Fibroblast of skin of left quadriceps (primary cell): Measurements from ENCODE around the gene CRISPLD2.
A peak's percentile ranks its signal among the peaks of the same experiment; 100 is the strongest.
"Not testable (repeated sequence)": the region's sequence is repeated elsewhere in the genome, so short reads cannot be mapped to it uniquely, and the experiment has no call there.

Experiments
- DNase-seq, 2 experiments: peaks; one replicate each; pipeline ENCODE4 v3.0.0-alpha.2; 2013; ENCODE audit warnings: low read depth in 2 of 2

CRISPLD2 gene

DNA sequence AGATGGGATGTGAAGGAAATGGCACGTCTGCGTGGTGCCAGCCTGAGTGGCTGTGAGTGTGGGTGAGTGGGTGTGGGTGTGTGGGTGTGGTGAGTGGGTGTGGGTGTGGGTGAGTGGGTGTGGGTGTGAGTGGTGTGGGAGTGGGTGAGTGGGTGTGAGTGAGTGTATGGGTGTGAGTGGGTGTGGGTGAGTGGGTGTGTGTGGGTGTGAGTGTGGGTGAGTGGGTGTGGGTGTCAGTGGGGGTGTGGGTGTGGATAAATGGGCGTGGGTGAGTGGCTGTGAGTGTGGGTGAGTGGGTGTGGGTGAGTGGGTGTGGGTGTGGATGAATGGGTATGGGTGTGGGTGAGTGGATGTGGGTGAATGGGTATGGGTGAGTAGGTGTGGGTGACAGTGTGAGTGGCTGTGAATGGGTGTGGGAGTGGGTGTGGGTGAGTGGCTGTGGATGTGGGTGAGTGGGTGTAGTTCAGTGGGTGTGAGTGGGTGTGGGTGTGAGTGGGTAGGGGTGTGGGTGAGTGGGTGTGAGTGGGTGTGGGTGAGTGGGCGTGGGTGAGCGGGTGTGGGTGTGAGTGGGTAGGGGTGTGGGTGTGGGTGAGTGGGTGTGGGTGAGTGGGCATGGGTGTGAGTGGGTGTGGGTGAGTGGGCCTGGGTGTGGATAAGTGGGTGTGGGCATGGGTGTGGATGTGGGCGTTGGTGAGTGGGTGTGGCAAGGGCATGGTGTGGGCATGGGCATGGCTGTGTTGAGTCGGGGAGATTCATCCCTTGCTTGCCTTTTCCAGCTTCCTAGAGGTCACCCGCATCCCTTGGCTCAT lies 110.7 kb downstream of the CRISPLD2 start:
- DNase-seq: no peak

DNA sequence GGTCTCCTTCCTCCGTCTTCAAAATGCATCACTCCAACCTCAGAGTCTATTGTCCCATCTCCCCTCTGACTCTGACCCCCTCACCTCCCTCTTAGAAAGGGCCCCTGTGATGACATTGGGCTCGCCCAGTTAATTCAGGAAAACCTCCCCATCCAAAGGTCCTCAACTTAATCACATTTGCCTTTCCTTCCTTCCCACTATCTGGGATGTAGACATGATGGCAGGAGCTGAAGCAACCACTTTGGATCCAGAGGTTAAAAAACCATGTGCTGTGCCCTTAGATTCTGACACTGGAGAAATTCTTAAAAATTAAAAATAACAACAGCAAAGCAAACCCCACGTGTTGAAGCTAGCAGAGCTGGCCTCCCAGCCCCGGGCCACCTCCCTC lies 111.3 kb downstream of the CRISPLD2 start:
- no peak for DNase-seq

DNA sequence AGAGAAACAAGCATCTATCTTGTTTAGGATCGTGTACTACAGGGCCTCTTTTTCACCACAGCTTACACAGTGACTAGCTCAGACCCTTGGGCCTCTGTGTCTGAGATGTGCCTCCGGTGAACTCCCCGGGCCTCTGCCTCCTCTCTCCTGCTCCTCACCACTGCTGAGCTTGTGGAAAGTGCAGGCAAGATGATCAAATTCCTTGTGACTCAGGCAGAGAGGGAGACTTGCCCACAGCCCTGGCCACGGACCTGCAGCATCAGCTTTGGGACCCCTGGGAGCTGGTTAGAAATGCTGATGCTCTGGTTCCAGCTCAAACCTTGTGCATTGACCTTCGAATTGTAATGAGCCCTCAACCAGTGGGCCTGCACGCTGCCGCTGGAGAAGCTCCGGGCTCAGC lies 111.7 kb downstream of the CRISPLD2 start:
- no peak for DNase-seq

DNA sequence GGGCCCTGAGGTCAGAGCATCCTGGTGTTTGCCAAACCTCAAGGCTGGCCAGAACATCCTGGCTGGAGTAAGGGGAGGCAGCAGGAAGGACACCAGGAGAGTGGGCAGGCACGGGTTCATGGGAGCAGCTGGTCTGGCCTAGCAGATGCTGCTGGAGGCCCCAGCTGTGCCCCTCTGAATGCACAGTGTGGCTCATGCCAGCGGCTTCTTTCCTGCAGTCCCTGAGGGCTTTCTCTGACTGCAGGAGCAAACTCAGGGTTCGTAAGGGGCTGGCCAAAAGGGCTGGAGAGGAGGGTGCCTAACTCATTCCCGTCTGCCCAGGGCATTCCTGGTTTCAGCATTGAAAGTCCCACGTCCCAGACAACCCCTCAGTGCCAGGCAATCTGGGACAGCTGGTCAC lies 112.9 kb downstream of the CRISPLD2 start:
- no peak for DNase-seq

DNA sequence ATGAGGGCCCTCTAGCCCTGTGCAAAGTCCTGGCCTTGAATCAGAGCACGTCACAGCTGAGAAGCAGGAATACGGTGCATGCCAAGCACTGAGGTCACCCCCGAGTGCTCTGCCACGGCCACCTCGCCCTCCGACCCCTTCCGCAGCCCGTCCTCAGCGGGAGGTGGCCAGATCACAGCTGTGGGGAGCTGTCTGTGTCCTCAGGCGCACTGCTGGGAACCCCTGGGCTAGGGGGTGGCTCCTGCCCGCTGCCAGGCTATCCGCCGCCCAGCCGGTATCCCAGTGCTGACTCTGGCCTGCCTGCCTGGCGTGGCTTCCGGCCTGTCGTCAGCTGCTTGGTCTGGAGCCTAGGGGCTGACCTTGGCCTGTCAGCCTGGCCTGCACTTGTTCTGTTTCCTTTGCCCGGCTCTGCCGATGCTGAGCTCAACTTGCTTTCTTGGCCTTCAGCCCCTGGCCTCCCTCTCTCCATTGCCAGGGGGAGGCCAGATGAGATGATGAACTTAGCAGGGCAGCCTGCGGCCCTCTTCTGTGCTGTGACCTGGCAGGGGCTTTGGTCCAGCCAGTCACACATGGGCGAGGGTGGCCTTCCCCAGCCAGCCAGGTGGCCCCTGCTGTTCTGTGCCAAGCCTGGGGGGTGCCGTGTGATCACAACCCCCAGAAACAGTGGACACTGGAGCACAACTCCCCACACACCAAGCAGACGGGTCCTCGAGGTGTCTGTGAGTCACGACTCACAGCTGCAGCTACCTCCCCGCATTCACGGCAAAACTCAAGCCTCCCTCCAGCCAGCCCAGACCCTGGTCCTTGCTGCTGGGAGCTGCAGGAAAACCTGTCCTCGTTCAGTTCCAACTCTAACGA lies 114.2 kb downstream of the CRISPLD2 start:
- DNase-seq: no peak

DNA sequence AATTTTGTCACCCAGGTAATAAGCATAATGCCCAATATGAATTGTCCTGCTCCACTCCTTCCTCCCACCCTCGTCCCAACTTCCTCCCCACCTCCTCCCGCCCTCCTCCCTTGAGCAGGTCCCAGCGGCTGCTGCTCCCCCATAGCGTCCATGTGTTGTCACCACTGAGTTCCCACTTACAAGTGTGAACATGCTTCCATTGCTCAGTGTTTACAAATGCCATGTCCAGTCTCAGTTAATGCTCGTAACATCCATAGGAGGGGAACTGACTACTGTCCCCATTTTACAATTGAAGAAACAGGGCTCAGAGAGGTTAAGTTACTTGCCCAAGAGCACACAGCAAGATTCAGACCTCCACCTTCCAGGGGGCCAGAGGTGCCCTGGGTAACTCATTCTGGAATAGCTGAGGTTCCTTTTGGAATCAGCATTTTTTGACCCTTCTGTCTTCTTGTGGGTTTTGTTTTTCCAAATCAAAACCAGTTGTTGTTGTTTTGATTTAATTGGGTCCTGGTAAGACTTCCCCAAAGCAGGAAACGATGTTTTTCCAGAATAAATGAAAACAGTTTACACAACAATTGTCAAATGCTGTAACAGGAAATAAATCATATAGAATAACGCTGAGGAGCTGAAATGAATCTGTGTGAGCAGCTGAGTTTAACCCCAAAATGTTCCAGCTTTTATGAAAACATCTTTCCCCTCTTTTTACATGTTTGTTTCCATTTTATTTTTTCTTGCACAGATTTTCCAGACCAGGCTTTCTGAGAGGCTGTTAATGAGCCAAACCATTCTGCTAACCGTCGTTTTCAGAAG lies 117.6 kb downstream of the CRISPLD2 start:
- DNase-seq: no peak

DNA sequence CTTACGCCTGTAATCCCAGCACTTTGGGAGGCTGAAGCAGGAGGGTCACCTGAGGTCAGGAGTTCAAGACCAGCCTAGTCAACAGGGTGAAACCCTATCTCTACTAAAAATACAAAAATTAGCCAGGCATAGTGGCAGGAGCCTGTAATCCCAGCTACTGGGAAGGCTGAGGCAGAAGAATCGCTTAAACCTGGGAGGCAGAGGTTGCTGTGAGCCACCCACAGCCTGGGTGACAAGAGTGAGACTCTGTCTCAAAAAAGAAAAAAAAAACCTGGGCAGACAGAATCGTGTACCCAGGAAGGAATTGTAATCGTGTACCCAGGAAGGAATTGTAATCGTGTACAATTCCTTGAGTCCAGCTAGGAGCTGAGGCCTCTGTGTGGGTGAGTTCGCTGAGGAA lies 118.8 kb downstream of the CRISPLD2 start:
- not testable (repeated sequence) for DNase-seq

DNA sequence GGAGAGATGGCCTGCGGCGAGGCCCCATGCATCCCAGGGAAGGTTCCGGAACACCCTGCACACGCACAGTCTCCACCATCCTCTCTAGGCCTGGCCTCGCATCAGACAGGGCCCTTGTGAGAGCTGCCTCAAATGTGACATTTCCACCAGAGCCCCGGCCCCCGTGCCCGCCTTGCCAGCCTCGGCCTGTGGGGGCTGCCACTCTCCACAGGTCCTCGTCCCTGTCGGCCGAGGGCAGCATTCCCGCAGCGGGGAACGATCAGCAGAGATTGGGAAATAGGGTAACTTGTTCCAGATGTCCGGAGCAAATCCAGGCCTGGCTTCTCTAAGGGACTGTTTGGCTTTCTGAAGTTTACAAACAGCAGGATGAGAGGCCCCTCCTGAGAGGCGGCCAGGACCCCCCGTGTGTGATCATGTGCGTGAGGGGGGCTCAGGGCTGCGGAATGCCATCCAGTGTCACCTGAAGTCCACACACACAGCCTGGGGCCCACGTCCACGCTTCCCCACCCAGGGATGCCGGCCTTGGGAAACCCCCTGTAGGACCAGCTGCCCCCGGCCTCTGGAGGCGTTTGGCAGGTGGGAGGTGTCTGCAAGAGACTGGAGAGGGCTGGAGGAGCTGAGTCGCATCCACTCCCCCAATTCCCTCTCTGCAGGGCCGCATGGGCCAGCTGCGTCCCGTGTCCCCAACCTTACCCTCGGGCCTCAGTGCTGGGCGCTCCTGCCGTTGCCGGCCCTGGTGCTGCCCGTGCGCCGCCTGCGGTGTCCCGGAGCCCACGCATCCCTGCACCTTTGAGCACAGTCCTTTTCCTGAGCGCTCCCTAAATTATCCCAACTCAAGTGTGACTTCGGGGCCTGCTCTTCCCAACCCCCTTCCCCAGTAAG lies 121.1 kb downstream of the CRISPLD2 start:
- DNase-seq: peak; percentile 44

DNA sequence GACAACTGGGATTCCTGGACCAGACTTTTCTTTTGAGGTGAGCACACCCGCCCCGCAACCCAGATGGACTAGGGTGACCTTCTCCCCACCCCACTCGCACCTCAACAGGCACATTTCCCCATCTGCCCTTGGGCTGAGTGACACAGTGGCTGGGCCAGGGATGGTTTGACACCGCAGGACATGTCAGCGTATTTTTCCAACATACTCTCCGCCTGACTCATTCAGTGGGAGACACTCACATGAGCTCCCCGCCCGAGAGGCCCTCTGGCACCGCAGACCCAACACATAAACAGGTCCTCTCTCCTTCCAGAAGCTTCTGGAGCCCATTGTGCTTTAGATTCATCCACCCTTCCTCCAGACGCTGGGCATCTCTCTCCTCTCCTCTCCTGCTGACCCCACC lies 122.1 kb downstream of the CRISPLD2 start:
- no peak for DNase-seq

DNA sequence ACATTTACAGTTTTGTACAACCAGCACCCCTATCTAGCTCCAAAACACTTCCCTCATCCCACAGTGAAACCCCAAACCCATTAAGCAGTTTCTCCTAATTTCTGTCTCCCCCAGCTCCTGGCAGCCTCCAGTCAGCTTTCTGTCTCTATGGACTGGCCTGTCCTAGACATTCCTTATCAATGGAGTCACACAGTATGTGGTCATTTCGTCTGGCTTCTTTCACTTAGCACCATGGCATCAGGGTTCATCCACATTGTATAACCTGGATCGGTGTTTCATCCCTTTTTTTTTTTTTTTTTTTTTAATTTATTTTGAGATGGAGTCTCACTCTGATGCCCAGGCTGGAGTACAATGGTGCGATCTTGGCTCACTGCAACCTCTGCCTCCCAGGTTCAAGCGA lies 123.0 kb downstream of the CRISPLD2 start:
- no peak for DNase-seq

DNA sequence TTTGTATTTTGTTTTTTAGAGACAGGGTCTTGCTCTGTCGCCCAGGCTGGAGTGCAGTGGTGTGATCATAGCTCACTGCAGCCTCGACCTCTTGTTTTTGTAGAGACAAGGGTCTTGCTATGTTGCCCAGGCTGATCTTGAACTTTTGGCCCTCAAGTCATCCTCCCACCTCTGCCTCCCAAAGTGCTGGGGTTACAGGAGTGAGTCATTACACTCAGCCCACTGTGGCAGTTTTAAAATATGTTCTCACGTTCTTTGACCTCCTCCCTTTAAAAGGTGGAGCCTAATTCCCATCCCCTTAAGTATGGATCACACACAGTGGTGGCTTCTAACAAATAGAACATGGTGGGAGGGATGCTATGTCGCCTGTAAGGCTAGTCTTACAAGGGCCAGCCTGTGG lies 123.8 kb downstream of the CRISPLD2 start:
- DNase-seq: no peak

DNA sequence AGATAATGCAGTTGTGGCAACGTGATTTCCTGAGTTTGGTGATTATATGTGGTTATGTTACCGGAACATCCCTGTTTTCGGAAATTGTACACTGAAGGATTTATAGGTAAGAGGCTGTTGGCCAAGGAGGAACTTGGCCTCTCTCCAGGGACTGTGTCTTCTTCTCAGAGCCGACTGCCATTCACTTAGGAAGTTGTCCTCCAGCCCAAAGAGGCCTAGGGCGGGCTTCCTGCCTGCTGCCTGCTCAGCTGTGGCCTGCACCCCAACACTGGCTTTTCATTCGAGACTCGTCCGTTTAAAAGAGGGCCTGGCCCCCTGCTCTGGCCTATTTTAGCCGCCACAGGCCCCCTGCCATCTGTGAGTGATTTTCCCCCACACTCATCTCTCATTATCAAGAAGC lies 127.2 kb downstream of the CRISPLD2 start:
- DNase-seq: peak; percentile 45

DNA sequence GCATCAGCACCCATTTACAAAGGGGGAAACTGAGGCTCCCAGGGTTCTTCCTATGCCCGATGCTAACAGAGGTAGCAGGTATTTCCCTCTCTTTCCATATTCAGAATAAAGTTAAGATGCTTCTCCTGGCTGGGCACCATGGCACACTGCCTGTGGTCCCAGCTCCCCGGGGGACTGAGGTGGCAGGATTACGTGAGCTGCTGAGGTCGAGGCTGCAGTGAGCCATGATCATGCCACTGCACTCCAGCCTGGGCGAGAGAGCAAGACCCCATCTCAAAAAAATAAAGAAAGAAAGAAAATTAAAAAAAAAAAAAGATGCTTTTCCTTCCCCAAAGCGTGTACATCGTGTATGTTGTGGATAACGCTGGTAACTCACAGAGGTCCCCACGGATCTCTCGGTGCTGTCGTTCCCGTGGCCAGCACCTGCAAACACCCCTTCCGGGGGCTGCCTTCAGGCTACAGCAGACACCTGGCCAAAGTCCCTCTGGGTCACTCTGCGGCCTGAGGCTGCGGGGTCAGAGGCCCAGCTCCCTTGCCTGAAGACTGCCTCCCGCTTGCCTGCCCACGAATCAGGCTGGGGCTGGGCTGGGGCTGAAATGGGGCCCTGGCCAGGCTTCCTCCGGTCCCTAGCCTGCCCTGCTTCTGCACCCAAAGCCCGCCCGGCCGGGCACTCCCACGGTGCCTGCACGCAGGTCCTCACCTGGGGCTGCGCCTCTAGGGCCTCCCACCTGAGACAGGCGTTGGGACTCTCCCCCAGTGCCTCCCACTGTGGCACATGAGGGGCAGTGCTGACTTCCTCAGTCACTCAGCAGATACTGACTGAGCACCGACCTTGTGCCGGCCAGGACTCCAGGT lies 128.4 kb downstream of the CRISPLD2 start:
- no peak for DNase-seq

DNA sequence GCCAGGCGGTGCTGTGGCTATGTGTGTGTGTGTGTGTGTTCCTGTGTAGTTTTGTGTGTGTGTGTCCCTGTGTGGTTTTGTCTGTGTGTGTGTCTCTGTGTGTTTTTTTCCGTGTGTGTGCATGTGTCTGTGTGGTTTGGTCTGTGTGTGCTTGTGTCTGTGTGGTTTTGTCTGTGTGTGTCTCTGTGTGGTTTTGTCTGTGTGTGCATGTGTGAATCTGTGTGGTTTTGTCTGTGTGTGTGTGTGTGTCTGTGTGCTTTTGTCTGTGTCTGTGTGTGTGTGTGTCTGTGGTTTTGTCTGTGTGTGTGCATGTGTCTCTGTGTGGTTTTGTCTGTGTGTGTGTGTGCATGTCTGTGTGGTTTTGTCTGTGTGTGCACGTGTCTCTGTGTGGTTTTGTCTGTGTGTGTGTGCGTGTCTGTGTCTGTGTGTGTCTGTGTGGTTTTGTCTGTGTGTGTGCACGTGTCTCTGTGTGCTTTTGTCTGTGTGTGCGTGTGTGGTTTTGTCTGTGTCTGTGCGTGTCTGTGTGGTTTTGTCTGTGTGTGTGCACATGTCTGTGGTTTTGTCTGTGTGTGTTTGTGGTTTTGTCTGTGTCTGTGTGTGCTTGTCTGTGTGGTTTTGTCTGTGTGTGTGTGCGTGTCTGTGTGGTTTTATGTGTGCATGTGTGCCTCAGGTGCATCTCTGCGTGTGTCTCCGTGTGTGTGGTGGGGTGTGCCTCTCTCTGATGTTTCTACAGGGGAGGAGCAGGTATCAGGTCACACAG lies 129.2 kb downstream of the CRISPLD2 start:
- DNase-seq: no peak

DNA sequence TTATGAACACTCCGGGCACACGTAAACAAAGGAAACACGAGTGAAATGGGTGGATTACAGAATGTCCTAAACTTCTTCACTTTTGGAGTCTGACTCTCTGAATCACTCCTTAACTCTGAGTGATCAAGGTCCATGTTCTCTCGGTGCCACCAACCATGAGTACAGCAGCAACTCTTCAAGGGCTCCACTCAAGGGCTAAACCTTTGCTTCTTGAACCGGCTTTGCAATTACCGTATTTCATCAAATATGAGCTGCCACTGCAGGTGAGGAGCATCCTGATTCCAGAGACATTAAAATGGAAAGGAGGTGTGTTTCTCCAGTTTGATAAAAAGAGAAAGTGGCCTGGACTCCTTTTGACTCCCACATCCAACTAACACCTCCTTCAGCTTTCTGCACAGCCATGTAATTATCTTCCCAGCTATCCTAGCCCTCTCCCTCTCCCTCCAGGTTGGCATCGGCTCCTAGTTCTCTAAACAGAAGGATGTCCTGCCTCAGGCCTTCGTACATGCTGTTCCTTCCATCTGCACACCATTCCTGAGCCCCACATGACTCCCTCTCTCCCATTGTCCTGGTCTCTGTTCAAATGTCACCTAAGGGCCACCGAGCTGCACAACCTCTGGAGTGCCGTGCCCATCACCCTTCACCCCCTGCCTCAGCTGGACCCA lies 130.1 kb downstream of the CRISPLD2 start:
- no peak for DNase-seq

DNA sequence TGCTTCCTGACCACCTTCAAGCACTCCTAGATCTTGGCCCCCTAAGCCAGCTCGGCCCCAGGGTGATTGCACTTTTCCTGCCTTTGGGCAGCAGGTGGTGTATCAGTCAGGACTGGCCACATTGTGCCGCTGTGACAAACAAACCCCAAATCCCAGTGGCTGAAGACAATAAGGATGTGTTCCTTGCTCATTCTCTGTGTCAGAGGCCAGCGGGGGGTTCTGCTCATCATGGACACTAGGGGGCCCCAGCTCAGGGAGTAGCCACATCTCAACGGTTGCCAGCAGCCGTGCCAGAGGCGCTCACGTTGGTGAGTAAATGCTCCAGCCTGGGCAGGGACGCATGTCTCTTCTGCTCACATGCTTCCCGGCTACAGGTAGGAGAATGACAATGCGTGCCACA lies 131.1 kb downstream of the CRISPLD2 start:
- no peak for DNase-seq

DNA sequence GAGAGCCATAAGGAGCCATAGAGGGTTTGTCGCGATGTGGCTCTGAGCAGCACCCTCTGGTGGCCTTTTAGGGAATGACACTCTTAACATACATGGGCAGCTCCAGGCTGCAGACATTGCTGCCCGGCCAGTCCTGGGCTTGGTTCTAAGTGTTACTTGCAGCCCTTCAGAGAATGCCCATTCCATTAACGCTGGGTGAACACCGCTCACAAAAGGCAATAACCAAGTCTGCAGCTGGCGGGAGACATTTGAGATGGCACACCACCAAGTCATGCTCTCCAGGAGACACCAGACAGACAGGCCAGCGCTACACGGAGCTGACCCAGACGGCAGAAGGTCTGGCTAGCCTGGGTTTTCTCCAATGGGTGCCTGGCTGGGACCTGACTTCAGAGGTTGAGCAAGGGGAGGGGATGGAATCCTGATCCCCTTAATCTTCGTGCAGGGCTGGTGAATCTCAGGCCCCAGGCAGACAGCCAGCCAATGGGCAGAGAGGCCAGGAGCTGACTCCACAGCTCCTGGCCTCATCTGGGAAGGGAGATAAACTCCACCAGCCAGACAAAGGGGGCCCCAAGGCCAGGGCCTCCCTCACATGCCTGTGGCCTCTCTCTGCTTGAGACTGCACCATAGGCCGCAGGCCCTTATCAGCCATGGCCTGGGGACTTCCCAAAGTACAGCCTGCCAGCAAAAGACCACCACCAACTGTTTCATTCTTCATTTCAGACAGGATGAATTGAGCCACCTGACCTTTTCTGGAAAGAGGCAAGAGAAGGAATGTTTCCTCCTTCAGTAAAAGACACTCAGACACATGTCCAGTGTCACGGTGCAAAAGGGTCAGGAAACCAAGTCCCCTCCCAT lies 132.8 kb downstream of the CRISPLD2 start:
- peak; percentile 52 to 53 for DNase-seq

DNA sequence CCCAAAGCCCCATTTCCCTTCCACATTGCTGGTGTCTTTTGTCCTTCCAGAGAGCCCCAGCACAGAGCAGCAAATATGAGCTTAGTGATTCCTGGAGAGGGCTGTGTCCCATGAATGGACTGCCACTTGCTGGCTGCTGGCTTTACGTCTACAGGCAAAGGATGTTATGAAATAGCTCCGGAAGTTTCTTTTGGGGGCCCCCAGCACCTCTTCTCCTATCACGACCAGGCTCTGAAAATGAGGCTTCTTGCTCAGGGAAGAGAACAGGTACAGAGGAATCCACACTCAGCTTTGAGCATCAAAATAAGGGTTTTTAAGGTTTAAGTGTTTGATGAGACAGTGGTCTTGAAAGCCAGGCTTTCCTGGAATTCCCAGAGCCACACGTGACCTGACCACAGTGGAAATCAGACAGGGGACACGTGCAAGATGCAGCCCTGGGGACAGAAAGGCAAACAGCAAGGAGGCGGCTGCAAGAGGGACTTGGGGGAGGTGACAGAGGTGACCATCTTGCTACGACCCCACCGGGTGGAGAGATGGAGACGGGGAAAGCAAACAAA lies 133.5 kb downstream of the CRISPLD2 start:
- no peak for DNase-seq
